SJCRH30 (cell line): ENCODE data around the gene SLC2A5. TPM values are rescaled to one million over a fixed set of nuclear protein-coding genes. Genes with fewer than 3 reads are reported as not detected.
A peak's percentile ranks its signal among the peaks of the same experiment; 100 is the strongest.
"Not testable (repeated sequence)": the region's sequence is repeated elsewhere in the genome, so short reads cannot be mapped to it uniquely, and the experiment has no call there.

ENCODE experiments used
- DNase-seq, 2 experiments: peaks; one replicate each; pipeline ENCODE4 v3.0.0-alpha.2; 2015 to 2020
- H3K27ac ChIP-seq: fragments of 250-450 bp; sonication (Bioruptor Pico); 2 replicates; pipeline ENCODE4 v1.5.1; 2020; ENCODE audit warnings: mild to moderate bottlenecking, moderate library complexity
- H3K27me3 ChIP-seq: fragments of 250-450 bp; sonication (Bioruptor Pico); 2 replicates; pipeline ENCODE4 v1.5.1; 2020; ENCODE audit warnings: mild to moderate bottlenecking, moderate library complexity
- H3K36me3 ChIP-seq: fragments of 250-450 bp; sonication (Bioruptor Pico); 2 replicates; pipeline ENCODE4 v1.5.1; 2020; ENCODE audit warnings: mild to moderate bottlenecking, moderate library complexity
- H3K4me1 ChIP-seq: fragments of 250-450 bp; sonication (Bioruptor Pico); 2 replicates; pipeline ENCODE4 v1.5.1; 2020; ENCODE audit warnings: mild to moderate bottlenecking, moderate library complexity
- H3K4me3 ChIP-seq: fragments of 250-450 bp; sonication (Bioruptor Pico); 2 replicates; pipeline ENCODE4 v1.5.1; 2020; ENCODE audit warnings: mild to moderate bottlenecking, moderate library complexity
- H3K9me3 ChIP-seq: fragments of 250-450 bp; sonication (Bioruptor Pico); replicated peaks from 2 replicates; pipeline ENCODE4 v1.5.1; 2020; ENCODE audit warnings: mild to moderate bottlenecking, moderate library complexity
- total RNA-seq: library from RNA; depleted of rRNA; stranded (reverse); fragments of >200 nt; shearing (Covaris generic); gene quantifications from 2 replicates; pipeline ENCODE4 v1.2.3, GENCODE V29; 2014

SLC2A5 gene
- total RNA-seq, 1 experiment from 2014 or later = not detected

- H3K4me3 ChIP-seq, H3K36me3 ChIP-seq, H3K9me3 ChIP-seq, H3K4me1 ChIP-seq, DNase-seq, H3K27ac ChIP-seq: not testable (repeated sequence)
- H3K27me3 ChIP-seq = peaks cover 13% of the 10 kb centered on the region
These were observed 47.3 kb downstream of the SLC2A5 start for GRCh38 chr1:9022026-9022738.

DNA sequence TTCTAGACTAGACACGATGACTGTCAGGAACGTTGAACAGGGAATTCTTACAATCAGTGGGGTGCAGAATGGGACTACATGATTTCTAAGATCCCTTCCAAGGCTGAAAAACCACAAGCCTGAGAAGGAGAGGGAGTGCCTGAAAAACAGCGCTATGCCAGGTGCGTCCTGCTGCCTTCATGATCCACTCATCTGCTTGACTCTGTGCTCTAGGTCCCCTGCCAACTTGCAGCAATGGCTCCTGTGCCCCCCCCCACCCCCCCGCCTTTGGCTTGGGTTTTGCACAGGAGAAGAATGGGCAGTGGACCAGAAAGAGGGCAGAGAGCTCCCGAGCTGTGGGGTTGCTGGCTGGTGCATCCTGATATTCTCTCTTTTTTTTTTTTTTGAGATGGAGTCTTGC, 49.1 kb downstream of the SLC2A5 start:
- no peak overlapping the region for H3K27ac ChIP-seq
- DNase-seq = no peak
- H3K9me3 ChIP-seq = no peaks in the 10 kb centered on the region
- peaks cover 16% of the 10 kb centered on the region for H3K27me3 ChIP-seq
- no peak overlapping the region for H3K4me3 ChIP-seq
- H3K4me1 ChIP-seq = no peaks in the 10 kb centered on the region; the same call in 1 of the 2 replicates
- H3K36me3 ChIP-seq = no peaks in the 10 kb centered on the region

DNA sequence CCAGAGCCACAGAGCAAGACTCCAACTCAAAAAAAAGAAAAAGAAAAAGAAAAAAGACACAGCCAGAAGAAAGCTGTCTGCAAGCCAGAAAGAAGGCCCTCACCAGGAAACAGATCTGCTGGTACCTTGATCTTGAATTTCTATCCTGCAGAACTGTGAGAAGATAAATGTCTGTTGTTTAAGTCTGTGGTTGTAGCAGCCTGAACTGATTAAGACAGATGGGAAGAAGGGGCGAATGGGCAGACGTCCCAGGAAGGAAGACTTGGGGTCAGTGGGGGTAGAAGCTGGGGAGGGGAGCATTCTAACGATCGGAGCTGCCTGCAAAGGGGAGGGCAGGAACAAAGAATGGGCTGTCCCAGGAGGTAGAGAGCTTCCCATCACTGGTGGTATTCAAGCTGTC, 49.5 kb downstream of the SLC2A5 start:
- Histone ChIP-seq H3K4me1 (no peaks in the 10 kb centered on the region; the same call in 1 of the 2 replicates), H3K27ac (no peak overlapping the region), H3K36me3 (no peaks in the 10 kb centered on the region), H3K9me3 (no peaks in the 10 kb centered on the region), H3K4me3 (no peak overlapping the region), H3K27me3 (peaks cover 16% of the 10 kb centered on the region)
- DNase-seq = no peak

- H3K36me3 ChIP-seq = no peaks in the 10 kb centered on the region
- no peaks in the 10 kb centered on the region; the same call in 1 of the 2 replicates for H3K4me1 ChIP-seq
- H3K4me3 ChIP-seq = no peak overlapping the region
- peaks cover 16% of the 10 kb centered on the region for H3K27me3 ChIP-seq
- DNase-seq = peak; percentile 60 to 70
- no peaks in the 10 kb centered on the region for H3K9me3 ChIP-seq
- H3K27ac ChIP-seq = no peak overlapping the region
These were observed 51.1 kb downstream of the SLC2A5 start for GRCh38 chr1:9018333-9018732.

- Histone ChIP-seq H3K36me3 (no peaks in the 10 kb centered on the region), H3K4me3 (no peak overlapping the region), H3K27ac (no peak overlapping the region), H3K9me3 (no peaks in the 10 kb centered on the region), H3K4me1 (no peaks in the 10 kb centered on the region; the same call in 1 of the 2 replicates), H3K27me3 (peaks cover 16% of the 10 kb centered on the region)
- DNase-seq = no peak
These were observed 53.0 kb downstream of the SLC2A5 start for GRCh38 chr1:9016455-9016854.

- Histone ChIP-seq H3K9me3 (no peaks in the 10 kb centered on the region), H3K27ac (no peak overlapping the region), H3K27me3 (peaks cover 16% of the 10 kb centered on the region), H3K4me1 (no peaks in the 10 kb centered on the region; the same call in 1 of the 2 replicates), H3K4me3 (no peak overlapping the region), H3K36me3 (no peaks in the 10 kb centered on the region)
- DNase-seq = peak in 1 of 2 experiments; percentile 19
These were observed 54.7 kb downstream of the SLC2A5 start for GRCh38 chr1:9014475-9015375.

- H3K27ac ChIP-seq = no peak overlapping the region
These were observed 55.6 kb downstream of the SLC2A5 start for GRCh38 chr1:9013819-9014218.

GRCh38 chr1:9010781-9011323, 58.6 kb downstream of the SLC2A5 start:
- DNase-seq = no peak
- no peaks in the 10 kb centered on the region for H3K36me3 ChIP-seq
- no peaks in the 10 kb centered on the region for H3K27me3 ChIP-seq
- H3K4me3 ChIP-seq = no peak overlapping the region
- H3K4me1 ChIP-seq = no peaks in the 10 kb centered on the region
- H3K9me3 ChIP-seq = no peaks in the 10 kb centered on the region
- H3K27ac ChIP-seq = no peak overlapping the region

More at GRCh38 chr1:9013819-9014218, 55.6 kb downstream of the SLC2A5 start:
- H3K4me3 ChIP-seq = no peak overlapping the region
- no peak for DNase-seq
- H3K9me3 ChIP-seq = no peaks in the 10 kb centered on the region
- H3K36me3 ChIP-seq = no peaks in the 10 kb centered on the region
- H3K27me3 ChIP-seq = peaks cover 13% of the 10 kb centered on the region
- no peaks in the 10 kb centered on the region; the same call in 1 of the 2 replicates for H3K4me1 ChIP-seq

DNA sequence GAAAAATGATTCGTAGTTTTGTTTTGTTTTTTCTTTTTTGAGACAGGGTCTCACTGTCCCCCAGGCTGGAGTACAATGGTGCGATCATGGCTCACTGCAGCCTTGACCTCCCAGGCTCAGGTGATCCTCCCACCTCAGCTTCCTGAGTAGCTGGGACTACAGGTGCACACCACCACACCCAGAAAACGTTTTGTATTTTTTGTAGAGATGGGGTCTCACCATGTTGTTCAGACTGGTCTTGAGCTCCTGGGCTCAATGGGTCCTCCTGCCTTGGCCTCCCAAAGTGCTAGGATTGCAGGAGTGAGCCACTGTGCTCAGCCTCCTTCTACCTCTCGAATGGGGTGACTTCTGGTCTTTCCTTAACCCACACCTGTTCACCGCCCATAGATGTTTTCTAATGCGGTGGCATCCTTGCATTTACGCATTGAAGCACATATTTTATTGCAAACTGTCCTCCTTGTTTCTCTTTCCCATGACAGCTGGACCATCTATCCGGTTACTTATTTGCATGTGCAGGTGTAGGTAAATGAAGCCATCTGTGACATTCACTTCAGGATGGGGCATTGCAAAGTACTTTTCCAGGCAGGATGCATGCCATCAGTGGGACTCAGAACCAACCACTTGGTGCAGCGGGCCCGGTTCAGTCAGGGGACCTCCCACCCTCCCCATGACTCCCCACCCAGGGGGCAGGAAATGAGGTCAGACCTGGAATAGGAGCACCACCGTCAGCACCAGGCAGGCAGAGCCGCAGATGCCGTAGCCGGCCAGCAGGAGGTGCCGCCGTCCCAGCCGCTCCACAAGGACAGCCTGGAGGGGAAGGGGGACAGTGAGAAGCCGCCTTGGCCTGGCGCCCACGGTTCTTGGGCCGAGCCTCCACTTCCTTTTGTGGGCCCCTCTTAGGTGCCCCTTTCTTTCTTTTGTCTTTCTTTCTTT, 59.7 kb downstream of the SLC2A5 start:
- Histone ChIP-seq H3K4me1 (no peaks in the 10 kb centered on the region), H3K27me3 (no peaks in the 10 kb centered on the region), H3K36me3 (no peaks in the 10 kb centered on the region), H3K4me3 (no peak overlapping the region), H3K9me3 (no peaks in the 10 kb centered on the region), H3K27ac (no peak overlapping the region)
- DNase-seq = peak in 1 of 2 experiments; percentile 21

DNA sequence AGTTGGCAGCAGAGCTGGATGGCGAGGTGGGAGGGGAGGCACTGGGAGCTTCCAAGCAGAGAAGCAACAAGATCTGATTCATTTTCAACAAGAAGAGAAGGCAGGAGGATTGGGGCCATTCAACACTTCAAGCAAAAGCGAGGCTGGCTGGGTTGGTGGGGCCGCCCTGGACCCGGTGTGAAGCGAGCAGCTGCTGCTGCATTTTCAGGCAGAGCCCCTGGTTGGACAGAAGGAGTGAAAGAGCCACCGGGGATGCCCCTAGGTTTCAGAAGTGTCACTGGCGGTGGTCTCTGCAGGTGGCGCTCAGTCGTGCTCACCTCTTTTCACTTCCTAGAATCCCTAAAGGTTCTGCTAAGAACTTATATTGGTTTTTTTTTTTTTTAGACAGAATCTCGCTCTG, 61.2 kb downstream of the SLC2A5 start:
- Histone ChIP-seq H3K9me3 (no peaks in the 10 kb centered on the region), H3K4me1 (no peaks in the 10 kb centered on the region), H3K36me3 (no peaks in the 10 kb centered on the region), H3K27me3 (no peaks in the 10 kb centered on the region), H3K4me3 (no peak overlapping the region), H3K27ac (no peak overlapping the region)
- DNase-seq = no peak

DNA sequence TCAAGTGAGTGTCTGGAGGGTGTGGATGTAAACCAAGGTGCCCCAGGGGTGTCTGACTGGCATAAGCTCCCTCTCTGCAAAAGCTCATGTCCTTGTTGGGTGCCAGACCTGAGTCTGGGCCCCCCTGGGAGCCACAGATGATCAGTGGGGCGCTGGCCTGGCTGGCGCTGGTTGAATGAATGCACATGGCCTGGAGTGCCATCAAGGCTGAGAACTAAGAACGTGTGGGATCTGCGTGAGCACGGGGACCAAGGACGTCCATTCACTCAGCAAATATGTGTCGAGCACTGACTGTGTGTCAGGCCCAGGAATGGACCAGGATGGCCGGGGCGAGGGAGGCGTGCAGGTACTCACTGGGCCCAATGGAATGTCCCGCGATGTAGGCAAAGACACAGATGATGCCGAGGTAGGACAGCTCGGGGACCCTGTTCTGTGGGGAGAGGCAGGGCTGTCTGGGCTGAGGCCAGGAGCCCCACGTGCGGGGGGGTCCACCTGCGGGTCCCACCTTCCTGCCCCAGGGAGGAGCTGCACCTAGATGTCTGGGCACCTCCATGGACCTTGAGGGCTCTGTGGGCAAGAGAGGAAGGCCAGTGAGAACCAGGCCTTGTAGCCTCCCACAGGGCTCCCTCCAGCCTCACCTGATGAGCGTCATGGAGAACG, 62.3 kb downstream of the SLC2A5 start:
- Histone ChIP-seq H3K36me3 (no peaks in the 10 kb centered on the region), H3K27ac (no peak overlapping the region), H3K27me3 (0 out of 2 replicates have a peak, but pooled peaks cover 3% of the 10 kb centered on the region), H3K4me1 (no peaks in the 10 kb centered on the region), H3K4me3 (no peak overlapping the region), H3K9me3 (no peaks in the 10 kb centered on the region)
- DNase-seq = no peak

DNA sequence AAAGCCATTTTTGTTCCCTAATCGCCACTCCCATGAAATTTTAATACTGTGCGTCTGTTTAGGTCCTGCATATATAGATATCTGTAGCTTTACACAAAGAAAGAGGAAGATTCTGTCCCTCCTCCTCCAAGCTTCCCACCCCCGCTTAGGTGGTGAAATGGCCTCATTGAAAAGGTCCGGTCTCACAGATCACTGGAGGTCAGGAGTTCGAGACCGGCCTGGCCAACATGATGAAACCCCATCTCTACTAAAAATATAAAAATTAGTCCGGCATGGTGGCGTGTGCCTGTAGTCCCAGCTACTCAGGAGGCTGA, 64.1 kb downstream of the SLC2A5 start:
- Histone ChIP-seq H3K36me3 (no peaks in the 10 kb centered on the region), H3K27me3 (0 out of 2 replicates have a peak, but pooled peaks cover 3% of the 10 kb centered on the region), H3K4me3 (no peak overlapping the region), H3K4me1 (no peaks in the 10 kb centered on the region), H3K27ac (no peak overlapping the region), H3K9me3 (no peaks in the 10 kb centered on the region)
- no peak for DNase-seq

- Histone ChIP-seq H3K36me3 (no peaks in the 10 kb centered on the region), H3K27ac (no peak overlapping the region), H3K4me1 (no peaks in the 10 kb centered on the region), H3K9me3 (no peaks in the 10 kb centered on the region), H3K27me3 (0 out of 2 replicates have a peak, but pooled peaks cover 3% of the 10 kb centered on the region), H3K4me3 (no peak overlapping the region)
- DNase-seq = peak; percentile 74 to 85
These were observed 64.6 kb downstream of the SLC2A5 start for GRCh38 chr1:9004700-9005394.
